ENCODE results near the gene MCCC1.

DNA sequence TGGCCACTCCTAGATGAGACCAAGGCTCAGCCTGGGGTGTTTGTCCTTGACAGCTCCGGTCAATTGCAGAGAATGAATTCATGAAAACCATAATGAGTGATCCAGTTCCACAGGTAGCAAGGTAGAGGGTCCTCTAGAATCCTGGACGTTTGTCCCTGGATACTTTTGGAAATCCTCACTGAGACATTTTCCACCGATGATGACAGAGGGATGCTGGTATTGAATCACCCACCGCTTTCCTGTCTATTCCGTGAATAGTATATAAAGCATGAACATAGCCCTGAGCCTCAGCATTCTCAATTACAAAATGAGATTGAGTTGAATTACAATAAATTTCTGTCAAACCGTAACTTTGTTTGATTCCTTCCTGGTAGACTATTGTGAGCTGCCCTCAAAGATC is 113.3 kb downstream of the MCCC1 start:
- TF ChIP-seq POLR2AphosphoS5 (IDR thresholded peaks at IDR 0.05): no peak
- TF ChIP-seq, protein P1, sequence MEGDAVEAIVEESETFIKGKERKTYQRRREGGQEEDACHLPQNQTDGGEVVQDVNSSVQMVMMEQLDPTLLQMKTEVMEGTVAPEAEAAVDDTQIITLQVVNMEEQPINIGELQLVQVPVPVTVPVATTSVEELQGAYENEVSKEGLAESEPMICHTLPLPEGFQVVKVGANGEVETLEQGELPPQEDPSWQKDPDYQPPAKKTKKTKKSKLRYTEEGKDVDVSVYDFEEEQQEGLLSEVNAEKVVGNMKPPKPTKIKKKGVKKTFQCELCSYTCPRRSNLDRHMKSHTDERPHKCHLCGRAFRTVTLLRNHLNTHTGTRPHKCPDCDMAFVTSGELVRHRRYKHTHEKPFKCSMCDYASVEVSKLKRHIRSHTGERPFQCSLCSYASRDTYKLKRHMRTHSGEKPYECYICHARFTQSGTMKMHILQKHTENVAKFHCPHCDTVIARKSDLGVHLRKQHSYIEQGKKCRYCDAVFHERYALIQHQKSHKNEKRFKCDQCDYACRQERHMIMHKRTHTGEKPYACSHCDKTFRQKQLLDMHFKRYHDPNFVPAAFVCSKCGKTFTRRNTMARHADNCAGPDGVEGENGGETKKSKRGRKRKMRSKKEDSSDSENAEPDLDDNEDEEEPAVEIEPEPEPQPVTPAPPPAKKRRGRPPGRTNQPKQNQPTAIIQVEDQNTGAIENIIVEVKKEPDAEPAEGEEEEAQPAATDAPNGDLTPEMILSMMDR (IDR thresholded peaks at IDR 0.05): no peak
